ENCODE measurements around the gene CIBAR2. TPM values are rescaled to one million over a fixed set of nuclear protein-coding genes. Genes with fewer than 3 reads are reported as not detected.

CIBAR2 gene
- total RNA-seq, 1 experiment from 2014 or later, result not detected

- Histone ChIP-seq H2BK15ac (ENCODE audit: low read depth, low read length) (no peak overlapping the region), H2AK5ac (ENCODE audit: insufficient read length, low read length) (no peak overlapping the region), H3K23me2 (ENCODE audit: insufficient read length, low read depth, low read length, poor library complexity, severe bottlenecking) (no peaks in the 10 kb centered on the region), H2BK120ac (ENCODE audit: low read depth, low read length, poor library complexity, severe bottlenecking) (no peak overlapping the region), H3K79me2 (ENCODE audit: insufficient read depth, low read length) (no peaks in the 10 kb centered on the region), H2BK20ac (ENCODE audit: low read depth, low read length, poor library complexity, severe bottlenecking) (no peak overlapping the region), H4K20me1 (ENCODE audit: control insufficient read depth, insufficient read depth, insufficient read length) (no peaks in the 10 kb centered on the region), H4K8ac (replicated peaks; ENCODE audit: insufficient read length, low read depth, low read length) (no peak overlapping the region), H3K4me1 (ENCODE audit: insufficient read depth, low read length) (no peaks in the 10 kb centered on the region), H3K4me2 (ENCODE audit: insufficient read depth, insufficient read length, low read length) (no peak overlapping the region), H3K23ac (ENCODE audit: insufficient read length, low read depth, low read length) (no peak overlapping the region), H2AFZ (ENCODE audit: low read length) (no peak overlapping the region), H3K27ac (ENCODE audit: insufficient read length, low read depth, low read length) (no peak overlapping the region), H3K79me1 (ENCODE audit: insufficient read depth, low read depth, low read length, poor library complexity, severe bottlenecking) (no peaks in the 10 kb centered on the region), H2BK12ac (ENCODE audit: insufficient read length, low read depth, low read length) (no peak overlapping the region), H3K56ac (ENCODE audit: insufficient read length, low read depth, low read length) (no peak overlapping the region), H3K27me3 (ENCODE audit: insufficient read depth, low read length) (no peaks in the 10 kb centered on the region), H3K14ac (ENCODE audit: insufficient read depth, low read length) (no peak overlapping the region), H3T11ph (ENCODE audit: low read length) (no peak overlapping the region), H4K5ac (ENCODE audit: insufficient read length, low read depth, low read length) (no peak overlapping the region), H3K9me3 (ENCODE audit: control insufficient read depth, low read depth, low read length) (no peaks in the 10 kb centered on the region), H2BK5ac (ENCODE audit: insufficient read length, low read length) (no peak overlapping the region), H3K4ac (ENCODE audit: low read depth, low read length) (no peak overlapping the region), H3K18ac (ENCODE audit: insufficient read length, low read depth, low read length) (no peak overlapping the region), H4K91ac (ENCODE audit: insufficient read length, low read depth, low read length) (no peak overlapping the region), H3K9ac (ENCODE audit: extremely low read depth, insufficient read length, low read length) (no peak overlapping the region)
- H3K27ac Mint-ChIP-seq, result peak overlapping the region in 1 of 3 experiments; percentile 55; a peak in 1 of 7 replicates
- no peak for DNase-seq
- no peaks in the 10 kb centered on the region for H3K9me3 Mint-ChIP-seq
- H3K4me3 Mint-ChIP-seq, result no peak overlapping the region
- no CpG with 5 or more reads among the region's 18 CpGs for WGBS (ENCODE audit: extremely low coverage, insufficient read length, low lambda C conversion rate)
- H3K27me3 Mint-ChIP-seq (ENCODE audit: low read depth), result peaks cover 52% of the 10 kb centered on the region
- H3K36me3 Mint-ChIP-seq (ENCODE audit: insufficient read depth in 1 of 3, low read depth in 3 of 3), result no peaks in the 10 kb centered on the region
- peaks cover 16% of the 10 kb centered on the region in 2 experiments for H3K4me1 Mint-ChIP-seq
- TF ChIP-seq, protein P1, sequence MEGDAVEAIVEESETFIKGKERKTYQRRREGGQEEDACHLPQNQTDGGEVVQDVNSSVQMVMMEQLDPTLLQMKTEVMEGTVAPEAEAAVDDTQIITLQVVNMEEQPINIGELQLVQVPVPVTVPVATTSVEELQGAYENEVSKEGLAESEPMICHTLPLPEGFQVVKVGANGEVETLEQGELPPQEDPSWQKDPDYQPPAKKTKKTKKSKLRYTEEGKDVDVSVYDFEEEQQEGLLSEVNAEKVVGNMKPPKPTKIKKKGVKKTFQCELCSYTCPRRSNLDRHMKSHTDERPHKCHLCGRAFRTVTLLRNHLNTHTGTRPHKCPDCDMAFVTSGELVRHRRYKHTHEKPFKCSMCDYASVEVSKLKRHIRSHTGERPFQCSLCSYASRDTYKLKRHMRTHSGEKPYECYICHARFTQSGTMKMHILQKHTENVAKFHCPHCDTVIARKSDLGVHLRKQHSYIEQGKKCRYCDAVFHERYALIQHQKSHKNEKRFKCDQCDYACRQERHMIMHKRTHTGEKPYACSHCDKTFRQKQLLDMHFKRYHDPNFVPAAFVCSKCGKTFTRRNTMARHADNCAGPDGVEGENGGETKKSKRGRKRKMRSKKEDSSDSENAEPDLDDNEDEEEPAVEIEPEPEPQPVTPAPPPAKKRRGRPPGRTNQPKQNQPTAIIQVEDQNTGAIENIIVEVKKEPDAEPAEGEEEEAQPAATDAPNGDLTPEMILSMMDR (conservative IDR thresholded peaks at IDR 0.05), result no peak
Observed at GRCh38 chr16:85092851-85093250, 19.4 kb downstream of the CIBAR2 start.

All from H9 (cell line).